HUDEP-2 (cell line): ENCODE measurements around the gene DDR1.

Experiments used
- DNase-seq, 76 experiments: peaks; one replicate each; lab custom pipeline; 2025; ENCODE audit not compliant: unreplicated experiment in 76 of 76; lab: John Stamatoyannopoulos, UW

DDR1 gene

DNA sequence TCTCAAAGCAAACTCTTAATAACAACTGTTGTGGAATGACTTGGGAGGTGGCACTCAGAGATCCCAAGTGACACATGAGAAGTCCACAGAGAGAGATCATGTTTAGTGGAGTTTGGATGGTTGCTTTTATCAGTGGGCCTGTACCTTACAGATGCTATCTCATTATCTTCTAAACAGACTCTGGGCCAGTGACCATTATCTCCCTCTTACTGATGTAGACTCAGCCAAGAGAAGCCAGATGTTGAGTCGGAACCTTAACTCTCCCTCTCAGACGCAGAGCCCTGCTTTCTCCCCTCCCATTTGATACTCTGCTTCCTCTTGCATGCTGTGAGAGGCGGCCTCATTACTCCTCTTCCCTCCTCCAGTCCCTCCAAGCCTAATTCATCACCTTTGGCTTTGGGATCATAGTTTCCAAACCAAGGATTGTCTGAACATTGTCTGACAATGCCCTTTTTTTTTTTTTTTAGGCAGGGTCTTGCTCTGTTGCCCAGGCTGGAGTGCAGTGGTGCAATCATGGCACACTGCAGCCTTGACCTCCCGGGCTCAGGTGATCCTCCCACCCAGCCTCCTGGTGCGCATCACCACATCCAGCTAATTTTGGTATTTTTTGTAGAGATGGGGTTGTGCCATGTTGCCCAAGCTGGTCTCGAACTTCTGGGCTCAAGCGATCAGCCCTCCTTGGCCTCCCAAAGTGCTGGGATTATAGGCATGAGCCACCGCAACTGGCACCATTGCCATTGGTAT lies 4.5 kb upstream of the DDR1 start:
- DNase-seq, result peak in 31 of 76 experiments; percentile 5 to 71 (median 31)

DNA sequence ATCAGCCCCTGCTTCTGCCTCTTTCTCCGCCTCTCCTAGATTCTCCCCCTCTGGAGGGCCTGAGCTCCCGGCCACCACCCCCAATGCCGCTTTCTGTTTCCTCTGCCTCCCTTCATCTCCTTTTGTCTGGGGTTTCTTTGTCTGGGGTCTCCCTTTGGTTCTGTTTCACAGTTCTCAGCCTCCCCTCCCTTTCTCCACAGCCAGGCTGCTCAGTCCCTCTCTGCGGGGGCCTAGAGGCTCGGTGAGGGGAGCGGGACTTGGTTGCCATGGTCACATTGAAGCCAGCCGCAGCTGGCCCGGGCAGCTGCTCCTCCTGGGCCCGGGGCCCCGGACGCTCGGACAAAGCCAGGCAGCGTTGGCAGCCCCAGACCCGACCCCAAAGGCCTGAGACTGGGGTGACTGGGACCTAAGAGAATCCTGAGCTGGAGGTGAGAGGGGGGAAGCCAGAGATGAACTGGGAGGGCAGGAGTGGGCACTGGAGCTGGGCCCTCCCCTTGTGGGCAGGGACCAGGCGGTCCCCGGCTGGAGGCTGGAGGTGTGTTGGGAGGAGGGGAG lies 3.5 kb upstream of the DDR1 start:
- no peak for DNase-seq

DNA sequence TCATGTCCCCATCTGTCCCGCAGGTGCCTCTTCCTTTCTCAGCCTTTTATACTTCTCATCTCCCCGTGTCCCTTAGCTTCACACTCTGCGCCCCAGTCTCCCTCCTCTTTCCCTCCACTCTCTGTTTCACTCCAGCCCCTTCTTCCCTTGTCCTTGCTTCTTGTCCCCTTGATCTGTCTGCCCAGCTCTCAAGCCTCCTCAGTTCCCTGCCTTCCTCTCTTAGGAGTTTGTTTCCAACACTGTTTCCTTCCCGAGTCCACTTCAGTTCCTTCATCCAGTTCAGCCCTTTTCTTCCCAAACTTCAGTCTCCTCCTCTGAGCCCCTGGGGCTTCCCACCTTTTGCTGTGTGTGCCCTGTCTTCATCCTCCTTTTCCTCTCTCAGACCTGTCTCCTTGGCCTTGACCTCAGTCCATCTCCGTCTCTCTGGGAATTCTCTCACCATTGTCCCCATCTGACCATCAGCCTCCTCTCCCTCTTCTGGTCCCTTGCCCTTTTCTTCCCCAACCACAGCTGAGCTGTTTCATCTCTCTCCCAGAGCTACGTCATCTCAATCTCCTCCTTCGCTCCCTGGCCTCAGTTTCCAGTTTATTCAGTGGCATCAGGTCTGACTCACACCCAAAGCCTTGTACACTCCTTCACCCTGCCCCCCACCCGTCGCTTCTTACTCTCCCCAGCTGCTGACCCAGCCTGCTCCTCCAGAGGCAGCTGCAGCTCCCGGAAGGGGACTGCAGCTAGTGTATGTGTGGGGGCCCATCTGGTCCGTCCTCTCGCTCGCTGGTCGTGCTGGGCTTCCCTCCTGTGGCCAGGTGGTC lies 2.7 kb upstream of the DDR1 start:
- no peak for DNase-seq

DNA sequence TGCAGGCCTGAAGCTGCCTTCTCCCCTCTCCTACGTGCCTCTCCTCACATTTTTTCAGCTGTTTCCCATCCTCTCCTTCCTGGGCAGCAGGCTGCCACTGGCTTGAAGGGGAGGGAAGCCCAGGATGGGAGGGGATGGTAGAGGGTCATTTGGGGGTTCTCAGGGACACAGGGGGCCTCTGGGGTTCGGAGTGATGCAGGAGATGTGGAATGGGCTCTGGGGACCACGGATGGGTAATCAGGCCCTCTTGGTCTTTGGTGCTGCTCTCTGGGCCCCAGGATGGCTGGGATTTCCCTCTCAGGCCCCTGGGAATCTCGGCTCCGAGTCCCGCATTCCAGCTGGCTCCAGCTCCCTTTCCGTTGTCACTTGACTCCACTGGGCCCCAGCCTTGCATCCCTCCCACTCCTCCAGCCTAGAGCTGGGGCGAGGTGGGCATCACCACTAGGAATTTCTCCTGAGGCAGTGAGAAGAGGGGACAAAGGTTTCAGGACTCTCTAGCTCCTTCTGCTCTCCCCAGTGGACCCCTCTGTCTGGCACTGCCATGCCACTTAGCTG lies 2.0 kb upstream of the DDR1 start:
- DNase-seq, result no peak

DNA sequence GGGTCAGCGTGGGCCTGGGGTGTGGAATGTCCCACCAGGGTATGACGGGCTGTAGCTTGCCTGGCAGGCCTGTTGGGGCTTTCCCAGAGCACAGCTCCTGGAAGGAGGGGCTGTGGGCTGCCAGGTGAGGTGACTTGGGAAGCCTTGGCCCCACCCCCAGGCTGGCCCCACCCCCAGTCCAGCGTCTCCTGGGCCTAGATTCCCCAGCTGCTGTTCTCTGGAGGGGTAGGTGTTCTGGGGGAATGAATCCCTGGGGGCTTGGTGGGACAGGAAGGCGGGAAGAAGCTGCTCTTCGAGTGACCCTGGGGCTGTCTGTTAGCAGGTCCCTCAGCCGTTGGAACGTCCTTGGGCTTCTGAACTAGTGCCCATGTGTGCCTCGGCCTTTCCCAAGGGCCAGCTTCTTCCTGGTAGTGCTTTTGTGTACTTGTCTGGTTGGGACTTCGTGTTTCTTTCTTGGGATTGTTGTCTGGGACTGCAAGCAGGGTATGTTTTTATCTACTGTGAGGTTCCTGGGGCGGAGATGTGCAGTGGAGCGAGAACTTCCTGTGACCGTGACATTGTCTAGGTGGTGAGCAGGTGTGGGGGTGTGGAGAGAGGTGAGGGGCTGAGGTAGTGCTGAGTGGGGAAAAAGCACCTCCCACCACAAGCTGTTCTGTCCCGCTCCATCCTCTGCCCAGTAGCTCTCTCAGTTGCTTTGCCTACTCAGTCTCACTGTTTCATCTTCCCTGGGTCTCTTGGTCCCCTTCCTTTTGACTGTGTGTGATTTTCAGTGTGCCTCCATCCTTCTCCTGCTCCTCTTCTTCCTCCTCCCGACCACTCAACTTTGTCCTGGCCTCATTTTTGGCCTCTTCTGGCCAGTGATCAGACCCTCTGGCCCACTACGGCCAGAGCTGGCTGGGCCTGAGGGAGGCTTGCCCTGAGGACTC lies 1.3 kb upstream of the DDR1 start:
- DNase-seq, result no peak

DNA sequence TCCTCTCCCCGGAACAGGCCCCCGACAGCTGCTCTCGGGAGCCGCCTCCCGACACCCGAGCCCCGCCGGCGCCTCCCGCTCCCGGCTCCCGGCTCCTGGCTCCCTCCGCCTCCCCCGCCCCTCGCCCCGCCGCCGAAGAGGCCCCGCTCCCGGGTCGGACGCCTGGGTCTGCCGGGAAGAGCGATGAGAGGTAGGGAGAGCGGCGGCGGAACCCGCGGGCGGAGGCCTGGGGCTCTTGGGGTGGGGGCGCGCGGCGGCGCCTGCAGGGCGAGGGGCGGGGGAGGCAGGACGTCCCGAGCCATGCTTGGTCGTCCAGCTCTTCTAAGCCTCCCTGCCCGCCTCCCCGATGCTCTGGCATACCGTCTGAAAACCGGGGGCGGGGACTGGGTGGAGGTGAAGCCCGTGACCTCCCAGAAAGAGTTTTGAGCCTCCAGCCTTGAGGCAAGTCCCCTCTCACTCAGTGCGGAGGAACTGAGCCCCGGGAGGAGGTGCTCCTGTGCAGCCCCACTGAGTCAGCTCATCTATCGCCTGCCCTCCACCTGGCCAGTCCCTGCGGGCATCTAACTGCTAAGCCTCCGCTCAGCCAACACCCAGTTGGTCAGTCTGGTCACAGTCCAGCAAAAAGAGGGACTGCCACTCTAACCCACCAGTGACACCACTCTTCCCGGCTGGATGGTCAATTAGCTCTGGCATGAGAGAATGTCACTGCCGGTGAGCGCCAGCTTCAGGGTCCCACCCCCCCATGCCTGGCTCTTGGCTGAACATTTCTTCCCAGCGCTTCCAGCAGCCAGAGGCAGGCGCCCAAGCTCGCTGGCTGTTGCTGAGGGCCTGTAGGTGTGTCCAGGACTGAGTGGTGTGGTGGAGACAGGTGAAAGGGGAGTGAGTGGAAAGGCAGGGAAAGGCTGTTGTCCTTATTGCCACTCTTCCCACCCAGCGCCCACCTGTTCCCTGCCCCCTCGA lies 482 bp downstream of the DDR1 start:
- peak in 31 of 76 experiments; percentile 6 to 46 (median 27) for DNase-seq

DNA sequence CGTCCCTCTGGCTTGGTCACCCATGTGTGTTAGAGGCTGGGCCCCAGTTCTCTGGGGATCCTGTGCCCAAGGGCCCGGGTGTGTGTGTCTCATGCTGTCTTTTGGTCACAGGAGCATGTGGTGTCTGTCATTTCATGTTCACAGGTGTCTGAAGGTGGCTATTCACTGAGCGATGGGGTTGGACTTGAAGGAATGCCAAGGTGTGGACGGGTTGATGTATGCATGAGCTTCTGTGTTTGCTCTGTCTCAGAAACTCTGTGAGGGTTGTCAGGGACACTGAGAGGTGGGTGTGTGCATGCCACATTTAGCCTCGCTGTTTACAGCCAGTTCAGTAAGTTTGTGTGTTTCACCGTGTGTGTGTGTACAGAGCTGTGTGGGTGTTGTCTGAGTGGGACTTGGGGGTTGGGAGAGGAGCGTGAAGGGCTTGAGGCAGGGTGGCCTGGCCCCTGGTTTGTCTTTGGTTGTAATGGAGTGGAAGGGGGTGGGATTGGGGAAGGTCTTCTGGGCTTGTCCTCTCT lies 1.2 kb downstream of the DDR1 start:
- DNase-seq, result no peak

DNA sequence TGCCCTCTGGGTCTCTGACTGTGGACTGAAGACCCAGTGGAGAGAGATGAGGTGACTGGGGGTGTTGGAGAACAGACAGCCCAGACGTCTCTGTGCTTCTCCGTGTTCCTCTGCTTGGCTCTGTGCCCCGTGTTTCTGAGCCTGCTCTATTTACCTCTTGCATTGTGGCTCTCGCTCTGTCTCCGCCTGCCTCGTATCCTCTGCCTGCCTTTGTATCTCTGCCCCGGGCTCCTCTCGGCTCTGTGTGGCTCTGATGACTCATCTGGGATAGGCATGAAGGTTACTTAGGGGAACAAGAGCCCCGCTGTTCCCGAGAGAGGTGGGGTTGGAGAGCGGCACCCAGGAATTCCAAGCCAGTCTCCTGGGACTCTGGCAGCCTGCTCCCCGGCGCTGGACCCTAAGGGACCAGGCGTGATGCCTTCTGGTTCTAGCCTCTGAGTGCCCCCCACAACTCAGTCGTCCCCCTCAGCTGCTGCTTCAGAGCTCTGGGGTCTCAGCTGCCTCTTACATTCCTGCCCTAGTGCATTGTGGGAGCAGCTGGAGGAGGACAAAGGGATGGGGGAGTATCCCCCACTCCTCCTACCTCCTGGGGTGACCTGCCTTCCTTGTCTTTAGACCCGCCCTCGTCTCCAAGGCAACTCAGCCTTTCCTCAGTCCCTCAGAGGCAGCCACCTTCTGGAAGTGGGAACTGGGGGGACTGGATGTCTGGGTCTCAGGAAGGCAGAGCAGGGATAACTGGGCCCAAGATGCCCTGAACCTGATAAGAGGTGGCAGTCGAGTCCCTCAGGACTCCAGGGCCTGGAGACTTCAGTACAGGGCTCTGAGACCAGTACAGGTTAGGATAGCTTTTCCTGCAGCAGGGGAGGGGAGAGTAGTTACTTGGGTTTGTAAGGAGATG lies 1.9 kb downstream of the DDR1 start:
- DNase-seq, result peak in 42 of 76 experiments; percentile 8 to 68 (median 35)

DNA sequence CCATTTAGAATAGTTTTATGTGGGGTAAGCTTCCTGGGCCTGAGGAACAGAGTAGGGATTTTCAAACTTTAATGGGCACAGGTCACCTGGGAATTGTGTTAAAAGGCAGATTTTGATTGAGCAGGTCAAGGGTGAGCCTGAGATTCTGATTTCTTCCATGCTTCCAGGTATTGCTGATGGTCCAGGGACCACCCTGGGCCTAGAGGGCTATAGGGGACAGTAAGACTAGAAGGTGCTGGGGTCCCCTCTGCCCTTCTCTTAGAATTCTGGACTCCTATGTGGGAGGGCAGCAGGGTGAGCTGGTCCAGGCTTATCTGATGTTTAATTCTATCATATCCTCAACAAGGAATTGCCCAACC lies 2.6 kb downstream of the DDR1 start:
- no peak for DNase-seq

DNA sequence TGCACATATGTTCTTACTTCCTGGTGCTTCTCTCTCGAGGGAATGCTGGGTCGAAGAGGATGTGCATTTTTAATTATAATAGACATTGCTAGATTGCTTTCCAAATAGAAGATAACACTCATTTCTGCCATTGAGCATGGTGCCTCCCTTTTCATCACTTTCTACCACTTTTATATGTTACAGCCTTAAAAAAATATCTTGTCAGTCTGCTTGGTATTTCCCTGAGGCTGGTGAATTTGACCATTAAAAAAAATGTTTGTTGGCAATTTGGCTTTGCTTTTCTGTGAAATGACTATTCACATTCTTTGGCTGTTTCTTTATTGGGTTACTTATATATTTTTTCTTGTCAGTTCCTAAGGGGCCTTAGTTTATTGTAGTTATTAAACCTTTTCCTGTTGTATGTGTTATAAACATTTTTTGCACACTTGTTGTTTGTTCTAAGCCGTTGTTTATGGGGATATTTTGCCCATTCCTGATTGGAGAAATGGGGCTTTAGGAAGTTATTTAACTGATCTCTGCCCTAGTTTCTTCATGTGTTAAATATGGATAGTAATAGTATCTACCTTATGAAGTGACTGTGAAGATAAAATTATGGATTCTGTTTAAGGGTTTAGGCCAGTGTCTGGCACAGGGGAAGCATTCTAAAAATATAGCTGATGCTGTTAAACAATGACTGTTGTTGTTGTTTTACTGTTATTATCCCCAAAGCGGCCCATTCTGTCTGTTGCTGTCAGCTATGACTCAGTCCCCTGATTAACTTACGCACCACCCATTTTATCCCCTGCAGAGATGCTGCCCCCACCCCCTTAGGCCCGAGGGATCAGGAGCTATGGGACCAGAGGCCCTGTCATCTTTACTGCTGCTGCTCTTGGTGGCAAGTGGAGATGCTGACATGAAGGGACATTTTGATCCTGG lies 3.8 kb downstream of the DDR1 start:
- no peak for DNase-seq

DNA sequence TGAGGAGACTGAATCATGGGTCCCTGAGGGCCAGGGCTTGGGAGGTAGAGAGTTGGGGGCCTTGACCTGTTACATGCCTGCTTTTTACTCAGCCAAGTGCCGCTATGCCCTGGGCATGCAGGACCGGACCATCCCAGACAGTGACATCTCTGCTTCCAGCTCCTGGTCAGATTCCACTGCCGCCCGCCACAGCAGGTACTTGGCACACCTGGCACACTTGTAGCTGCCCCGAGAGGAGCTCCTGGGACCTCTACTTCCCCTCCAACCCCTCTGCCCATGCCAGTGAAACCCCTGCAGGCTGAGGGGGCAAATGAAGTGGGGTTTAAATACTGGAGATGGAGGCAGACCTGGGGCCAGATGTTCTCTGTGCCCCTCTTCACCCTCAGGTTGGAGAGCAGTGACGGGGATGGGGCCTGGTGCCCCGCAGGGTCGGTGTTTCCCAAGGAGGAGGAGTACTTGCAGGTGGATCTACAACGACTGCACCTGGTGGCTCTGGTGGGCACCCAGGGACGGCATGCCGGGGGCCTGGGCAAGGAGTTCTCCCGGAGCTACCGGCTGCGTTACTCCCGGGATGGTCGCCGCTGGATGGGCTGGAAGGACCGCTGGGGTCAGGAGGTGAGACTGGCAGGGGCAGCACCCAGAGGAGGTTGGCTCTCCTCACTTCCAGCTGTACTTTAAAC lies 4.6 kb downstream of the DDR1 start:
- no peak for DNase-seq

DNA sequence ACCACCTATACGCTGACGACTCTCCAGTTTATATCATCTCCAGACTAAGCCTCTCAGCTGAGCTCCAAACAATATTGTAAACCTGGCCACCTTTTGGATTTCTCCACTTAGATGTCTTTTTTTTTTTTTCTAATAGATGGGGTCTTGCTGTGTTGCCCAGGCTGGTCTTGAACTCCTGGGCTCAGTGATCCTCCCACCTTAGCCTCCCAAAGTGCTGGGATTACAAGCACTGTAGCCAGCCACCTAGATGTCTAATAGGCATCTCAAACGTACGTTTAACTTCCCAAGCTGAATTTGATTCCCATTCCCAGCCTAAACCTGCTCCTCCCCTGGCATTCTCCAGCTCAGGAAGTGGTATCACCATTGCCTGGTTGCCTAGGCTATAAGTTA lies 5.2 kb downstream of the DDR1 start:
- no peak for DNase-seq

DNA sequence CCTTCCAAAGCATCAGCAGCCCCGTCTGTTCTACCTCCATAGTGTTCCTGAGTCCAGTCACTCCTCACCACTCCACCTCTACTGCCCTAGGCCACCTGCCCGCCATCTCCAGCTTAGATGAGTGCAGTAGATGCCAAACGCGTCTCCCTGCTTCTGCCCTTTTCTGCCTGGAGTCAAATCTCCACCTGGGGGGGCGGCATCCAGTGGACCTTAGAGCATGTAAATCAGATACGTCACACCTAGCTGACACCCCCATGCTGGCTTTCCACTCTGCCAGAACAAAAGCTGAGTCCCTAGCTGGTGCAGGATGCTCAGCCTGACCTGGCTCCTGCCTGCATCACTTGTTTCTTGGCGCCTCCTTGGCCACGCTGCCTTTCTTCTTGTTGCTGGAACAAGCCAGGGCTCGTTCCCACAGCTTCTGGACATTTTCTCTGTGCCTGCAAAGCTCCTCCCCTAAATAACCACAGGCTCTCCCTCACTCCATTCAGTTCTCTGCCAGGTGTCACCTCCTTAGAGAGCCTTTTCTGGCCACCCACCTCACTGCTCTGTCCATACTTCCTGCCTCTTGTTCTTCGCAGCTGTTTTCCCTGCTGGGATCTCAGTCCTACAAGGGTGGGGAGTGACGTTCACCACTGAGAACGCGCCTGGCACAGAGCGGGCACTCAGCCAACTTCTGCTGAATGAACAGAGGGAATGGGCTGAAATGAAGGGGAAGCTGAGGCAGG lies 5.8 kb downstream of the DDR1 start:
- DNase-seq, result no peak

DNA sequence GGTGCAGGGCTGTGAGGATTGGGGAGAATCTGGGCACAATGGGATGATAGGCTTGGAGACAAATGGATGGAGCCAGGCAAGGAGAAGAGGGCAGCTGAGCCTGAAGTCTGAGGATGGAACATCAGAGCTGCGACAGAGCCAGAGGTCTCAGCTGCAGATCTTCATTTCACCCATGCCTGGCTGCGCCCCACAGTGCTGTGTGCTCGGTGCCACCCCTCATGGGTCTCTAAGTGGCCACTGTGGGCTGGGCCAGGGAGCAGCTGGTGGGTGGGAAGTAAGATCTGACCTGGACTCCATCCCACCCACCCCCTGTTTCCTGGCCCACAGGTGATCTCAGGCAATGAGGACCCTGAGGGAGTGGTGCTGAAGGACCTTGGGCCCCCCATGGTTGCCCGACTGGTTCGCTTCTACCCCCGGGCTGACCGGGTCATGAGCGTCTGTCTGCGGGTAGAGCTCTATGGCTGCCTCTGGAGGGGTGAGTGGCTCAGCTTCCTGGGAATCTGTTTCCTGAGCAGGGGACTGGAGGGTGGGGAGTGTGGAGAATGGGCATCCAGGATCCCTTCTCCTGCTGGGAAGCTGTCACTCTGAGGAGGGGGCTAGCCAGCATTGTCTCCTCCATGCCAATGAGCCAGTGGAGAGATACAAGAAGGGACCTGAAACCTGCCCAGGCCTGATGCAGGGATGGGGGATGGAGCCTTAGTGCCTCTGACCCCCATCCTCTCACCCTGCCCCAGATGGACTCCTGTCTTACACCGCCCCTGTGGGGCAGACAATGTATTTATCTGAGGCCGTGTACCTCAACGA lies 6.5 kb downstream of the DDR1 start:
- no peak for DNase-seq

DNA sequence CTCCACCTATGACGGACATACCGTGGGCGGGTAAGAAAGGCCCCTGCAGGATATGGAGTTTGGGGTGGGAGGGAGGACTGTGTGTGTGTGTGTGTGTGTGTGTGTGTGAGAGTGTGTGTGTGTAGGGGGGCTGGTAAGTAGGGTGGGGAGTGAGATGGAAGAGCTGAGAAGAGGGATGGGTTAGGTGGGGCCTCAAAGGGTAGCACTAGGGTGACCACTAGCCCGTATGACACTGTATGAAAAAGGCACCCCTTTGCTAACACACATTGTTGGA lies 7.1 kb downstream of the DDR1 start:
- DNase-seq, result no peak
